HUES48 (cell line): ENCODE results near the gene TSPO.

Experiments used
- H3K27ac ChIP-seq: one replicate; pipeline ENCODE4 v1.7.0; 2013; ENCODE audit warnings: low read depth, low read length, inconsistent platforms
- H3K27me3 ChIP-seq: 2 replicates; pipeline ENCODE4 v1.6.1; 2013; ENCODE audit warnings: mild to moderate bottlenecking, low read length; ENCODE audit not compliant: control insufficient read depth, insufficient read depth
- H3K36me3 ChIP-seq: 2 replicates; pipeline ENCODE4 v1.6.1; 2013; ENCODE audit warnings: low read length; ENCODE audit not compliant: control insufficient read depth, insufficient read depth
- H3K4me1 ChIP-seq: 2 replicates; pipeline ENCODE4 v1.6.1; 2013; ENCODE audit warnings: mild to moderate bottlenecking, low read length; ENCODE audit not compliant: control insufficient read depth, insufficient read depth
- H3K4me3 ChIP-seq: 2 replicates; pipeline ENCODE4 v1.5.1; 2013; ENCODE audit warnings: mild to moderate bottlenecking, low read depth, low read length
- H3K9ac ChIP-seq: 2 replicates; pipeline ENCODE4 v1.6.1; 2013; ENCODE audit warnings: mild to moderate bottlenecking, low read depth, low read length, moderate library complexity
- H3K9me3 ChIP-seq: 2 replicates; pipeline ENCODE4 v1.6.1; 2013; ENCODE audit warnings: low read length; ENCODE audit not compliant: control insufficient read depth, insufficient read depth

TSPO gene

GRCh38 chr22:43171019-43171491 is 19.7 kb downstream of the TSPO start:
- no peaks in the 10 kb centered on the region for H3K27me3 ChIP-seq
- H3K27ac ChIP-seq = no peak overlapping the region
- H3K36me3 ChIP-seq = peaks cover 90% of the 10 kb centered on the region
- no peak overlapping the region for H3K9ac ChIP-seq
- H3K4me3 ChIP-seq = no peak overlapping the region
- no peaks in the 10 kb centered on the region for H3K9me3 ChIP-seq
- H3K4me1 ChIP-seq = no peaks in the 10 kb centered on the region

GRCh38 chr22:43171607-43172006 is 20.2 kb downstream of the TSPO start:
- no peaks in the 10 kb centered on the region for H3K27me3 ChIP-seq
- H3K9ac ChIP-seq = no peak overlapping the region
- no peaks in the 10 kb centered on the region for H3K9me3 ChIP-seq
- H3K27ac ChIP-seq = no peak overlapping the region
- peaks cover 94% of the 10 kb centered on the region for H3K36me3 ChIP-seq
- H3K4me3 ChIP-seq = no peak overlapping the region
- H3K4me1 ChIP-seq = no peaks in the 10 kb centered on the region

- Histone ChIP-seq H3K4me1 (no peaks in the 10 kb centered on the region), H3K9me3 (no peaks in the 10 kb centered on the region), H3K36me3 (peaks cover 95% of the 10 kb centered on the region), H3K4me3 (no peak overlapping the region), H3K9ac (no peak overlapping the region), H3K27me3 (no peaks in the 10 kb centered on the region), H3K27ac (no peak overlapping the region)
These were observed 20.8 kb downstream of the TSPO start for GRCh38 chr22:43172191-43172590.

- no peak overlapping the region for H3K4me3 ChIP-seq
- no peak overlapping the region for H3K27ac ChIP-seq
- no peaks in the 10 kb centered on the region for H3K27me3 ChIP-seq
- H3K4me1 ChIP-seq = no peaks in the 10 kb centered on the region
- peaks cover 91% of the 10 kb centered on the region for H3K36me3 ChIP-seq
- H3K9me3 ChIP-seq = no peaks in the 10 kb centered on the region
- H3K9ac ChIP-seq = no peak overlapping the region
These were observed 22.2 kb downstream of the TSPO start for GRCh38 chr22:43173566-43173965.

- Histone ChIP-seq H3K9me3 (no peaks in the 10 kb centered on the region), H3K36me3 (peaks cover 91% of the 10 kb centered on the region), H3K4me3 (no peak overlapping the region), H3K27ac (no peak overlapping the region), H3K27me3 (no peaks in the 10 kb centered on the region), H3K9ac (no peak overlapping the region), H3K4me1 (no peaks in the 10 kb centered on the region)
These were observed 22.8 kb downstream of the TSPO start for GRCh38 chr22:43173976-43174720.

- H3K27ac ChIP-seq = no peak overlapping the region
- peaks cover 91% of the 10 kb centered on the region for H3K36me3 ChIP-seq
- H3K9me3 ChIP-seq = no peaks in the 10 kb centered on the region
- no peaks in the 10 kb centered on the region for H3K4me1 ChIP-seq
- no peak overlapping the region for H3K4me3 ChIP-seq
- no peaks in the 10 kb centered on the region for H3K27me3 ChIP-seq
- H3K9ac ChIP-seq = no peak overlapping the region
These were observed 23.7 kb downstream of the TSPO start for GRCh38 chr22:43174941-43175531.

- Histone ChIP-seq H3K27ac (no peak overlapping the region), H3K4me1 (no peaks in the 10 kb centered on the region), H3K9me3 (no peaks in the 10 kb centered on the region), H3K4me3 (no peak overlapping the region), H3K9ac (no peak overlapping the region), H3K36me3 (peaks cover 92% of the 10 kb centered on the region), H3K27me3 (no peaks in the 10 kb centered on the region)
These were observed 24.7 kb downstream of the TSPO start for GRCh38 chr22:43176090-43176489.

- H3K27me3 ChIP-seq = no peaks in the 10 kb centered on the region
These were observed 26.1 kb downstream of the TSPO start for GRCh38 chr22:43177479-43177878.

GRCh38 chr22:43179146-43179910 is 28.0 kb downstream of the TSPO start:
- no peaks in the 10 kb centered on the region for H3K27me3 ChIP-seq
- peaks cover 91% of the 10 kb centered on the region for H3K36me3 ChIP-seq
- no peak overlapping the region for H3K4me3 ChIP-seq
- no peak overlapping the region for H3K27ac ChIP-seq
- no peaks in the 10 kb centered on the region for H3K9me3 ChIP-seq
- H3K4me1 ChIP-seq = no peaks in the 10 kb centered on the region
- no peak overlapping the region for H3K9ac ChIP-seq

More at GRCh38 chr22:43177479-43177878, 26.1 kb downstream of the TSPO start:
- no peak overlapping the region for H3K9ac ChIP-seq
- no peak overlapping the region for H3K4me3 ChIP-seq
- H3K9me3 ChIP-seq = no peaks in the 10 kb centered on the region
- no peak overlapping the region for H3K27ac ChIP-seq
- peaks cover 92% of the 10 kb centered on the region for H3K36me3 ChIP-seq
- H3K4me1 ChIP-seq = no peaks in the 10 kb centered on the region

- H3K9ac ChIP-seq = no peak overlapping the region
- no peak overlapping the region for H3K27ac ChIP-seq
- H3K9me3 ChIP-seq = no peaks in the 10 kb centered on the region
- no peaks in the 10 kb centered on the region for H3K4me1 ChIP-seq
- no peak overlapping the region for H3K4me3 ChIP-seq
- no peaks in the 10 kb centered on the region for H3K27me3 ChIP-seq
- H3K36me3 ChIP-seq = peaks cover 86% of the 10 kb centered on the region
These were observed 28.5 kb downstream of the TSPO start for GRCh38 chr22:43179911-43180195.

GRCh38 chr22:43180670-43181069 is 29.3 kb downstream of the TSPO start:
- peaks cover 81% of the 10 kb centered on the region for H3K36me3 ChIP-seq
- H3K4me3 ChIP-seq = no peak overlapping the region
- no peak overlapping the region for H3K27ac ChIP-seq
- H3K27me3 ChIP-seq = no peaks in the 10 kb centered on the region
- no peaks in the 10 kb centered on the region for H3K9me3 ChIP-seq
- H3K4me1 ChIP-seq = peaks cover 5% of the 10 kb centered on the region
- no peak overlapping the region for H3K9ac ChIP-seq
